MM.1S (cell line): ENCODE results near the gene TRIM14.
"Not testable (repeated sequence)": the region's sequence is repeated elsewhere in the genome, so short reads cannot be mapped to it uniquely, and the experiment has no call there.

ENCODE experiments used
- DNase-seq: peaks from one replicate; pipeline ENCODE4 v3.0.0-alpha.2; 2015
- H2AFZ ChIP-seq: fragments of 300-600 bp; sonication (generic); 2 replicates; pipeline ENCODE4 v1.6.0; 2016; ENCODE audit warnings: antibody characterized with exemption, low read length
- H3F3A ChIP-seq: fragments of 300-600 bp; sonication (generic); 2 replicates; pipeline ENCODE4 v1.6.1; 2016; ENCODE audit warnings: mild to moderate bottlenecking, antibody characterized with exemption, low read length, moderate library complexity, mixed read lengths; ENCODE audit not compliant: insufficient read depth
- H3K27ac ChIP-seq: fragments of 300-600 bp; sonication (generic); 2 replicates; pipeline ENCODE4 v1.5.1; 2016; ENCODE audit warnings: mild to moderate bottlenecking, low read length
- H3K27me3 ChIP-seq: fragments of 300-600 bp; sonication (generic); replicated peaks from 2 replicates; pipeline ENCODE4 v1.6.0; 2016; ENCODE audit warnings: low read length; ENCODE audit not compliant: insufficient read depth
- H3K36me3 ChIP-seq: fragments of 300-600 bp; sonication (generic); replicated peaks from 2 replicates; pipeline ENCODE4 v1.6.1; 2016; ENCODE audit warnings: mild to moderate bottlenecking, low read length, mixed read lengths; ENCODE audit not compliant: insufficient read depth
- H3K4me1 ChIP-seq: fragments of 300-600 bp; sonication (generic); 2 replicates; pipeline ENCODE4 v1.6.1; 2016; ENCODE audit warnings: low read length, mixed read lengths
- H3K4me2 ChIP-seq: fragments of 300-600 bp; sonication (generic); 2 replicates; pipeline ENCODE4 v1.6.0; 2016; ENCODE audit warnings: low read depth, low read length
- H3K4me3 ChIP-seq: fragments of 300-600 bp; sonication (generic); 2 replicates; pipeline ENCODE4 v1.5.1; 2016; ENCODE audit warnings: low read length, mixed read lengths
- H3K79me2 ChIP-seq: fragments of 300-600 bp; sonication (generic); 2 replicates; pipeline ENCODE4 v1.6.1; 2016; ENCODE audit warnings: mixed run types, low read length, mixed read lengths
- H3K9ac ChIP-seq: fragments of 300-600 bp; sonication (generic); 2 replicates; pipeline ENCODE4 v1.6.1; 2016; ENCODE audit warnings: low read length, mixed read lengths
- H3K9me2 ChIP-seq: fragments of 300-600 bp; sonication (generic); replicated peaks from 2 replicates; pipeline ENCODE4 v1.6.1; 2016; ENCODE audit warnings: mild to moderate bottlenecking, low read length, mixed read lengths; ENCODE audit not compliant: insufficient read depth
- H3K9me3 ChIP-seq: fragments of 300-600 bp; sonication (generic); replicated peaks from 2 replicates; pipeline ENCODE4 v1.6.1; 2016; ENCODE audit warnings: mild to moderate bottlenecking, low read length, mixed read lengths; ENCODE audit not compliant: insufficient read depth
- H4K20me1 ChIP-seq: fragments of 300-600 bp; sonication (generic); 2 replicates; pipeline ENCODE4 v1.6.1; 2016; ENCODE audit warnings: mild to moderate bottlenecking, low read length, moderate library complexity, mixed read lengths; ENCODE audit not compliant: insufficient read depth
- CTCF ChIP-seq: fragments of 300-600 bp; sonication (generic); IDR thresholded peaks from 2 replicates; pipeline ENCODE4 v1.5.1; 2016; ENCODE audit warnings: antibody characterized with exemption, low read length, mixed read lengths
- EZH2 ChIP-seq: fragments of 300-600 bp; sonication (generic); optimal IDR thresholded peaks from 2 replicates; pipeline ENCODE3; 2017; ENCODE audit warnings: low read depth, mild to moderate bottlenecking, antibody characterized with exemption, low read length, mixed read lengths
- EZH2phosphoT487 ChIP-seq: fragments of 300-600 bp; sonication (generic); IDR thresholded peaks from 2 replicates; pipeline ENCODE4 v1.6.1; 2018; ENCODE audit warnings: antibody characterized with exemption, low read length

TRIM14 gene

GRCh38 chr9:98080326-98080725 lies 38.7 kb downstream of the TRIM14 start:
- Histone ChIP-seq H3K36me3 (peaks cover 7% of the 10 kb centered on the region), H3K4me2 (no peak overlapping the region)
- TF ChIP-seq EZH2phosphoT487 = no peak
- no peak for TF ChIP-seq CTCF
- no peak for TF ChIP-seq EZH2

GRCh38 chr9:98078895-98079294 lies 40.1 kb downstream of the TRIM14 start:
- Histone ChIP-seq H3K9me3 (no peaks in the 10 kb centered on the region), H3K9ac (no peak overlapping the region), H3K9me2 (no peaks in the 10 kb centered on the region), H2AFZ (no peak overlapping the region), H3K4me2 (no peak overlapping the region), H3K79me2 (peaks cover 22% of the 10 kb centered on the region), H3K4me3 (no peak overlapping the region), H3F3A (no peaks in the 10 kb centered on the region), H3K36me3 (peaks cover 7% of the 10 kb centered on the region), H3K27me3 (no peaks in the 10 kb centered on the region), H3K4me1 (no peaks in the 10 kb centered on the region), H4K20me1 (no peaks in the 10 kb centered on the region), H3K27ac (no peak overlapping the region)
- no peak for DNase-seq
- no peak for TF ChIP-seq EZH2phosphoT487

More at GRCh38 chr9:98080326-98080725, 38.7 kb downstream of the TRIM14 start:
- no peaks in the 10 kb centered on the region for H3K4me1 ChIP-seq
- H2AFZ ChIP-seq = no peak overlapping the region
- H3K79me2 ChIP-seq = peaks cover 9% of the 10 kb centered on the region; the same call in 1 of the 2 replicates
- H3K9me3 ChIP-seq = no peaks in the 10 kb centered on the region
- H4K20me1 ChIP-seq = no peaks in the 10 kb centered on the region
- DNase-seq = no peak
- no peaks in the 10 kb centered on the region for H3K27me3 ChIP-seq
- H3K9ac ChIP-seq = no peak overlapping the region
- no peaks in the 10 kb centered on the region for H3K9me2 ChIP-seq
- no peak overlapping the region for H3K27ac ChIP-seq
- H3K4me3 ChIP-seq = no peak overlapping the region
- no peaks in the 10 kb centered on the region for H3F3A ChIP-seq

GRCh38 chr9:98076514-98076890 lies 42.5 kb downstream of the TRIM14 start:
- not testable (repeated sequence) for H3K27me3 ChIP-seq, H3K27ac ChIP-seq, H3K9me3 ChIP-seq, H3K4me2 ChIP-seq, H2AFZ ChIP-seq, H3K9ac ChIP-seq, H3K36me3 ChIP-seq, H4K20me1 ChIP-seq, DNase-seq, H3F3A ChIP-seq, H3K9me2 ChIP-seq, H3K4me1 ChIP-seq, H3K4me3 ChIP-seq
- peaks cover 40% of the 10 kb centered on the region for H3K79me2 ChIP-seq

GRCh38 chr9:98075332-98075805 lies 43.7 kb downstream of the TRIM14 start:
- Histone ChIP-seq H3K9me2 (no peaks in the 10 kb centered on the region), H3F3A (no peaks in the 10 kb centered on the region), H3K9me3 (no peaks in the 10 kb centered on the region), H3K4me3 (no peak overlapping the region), H2AFZ (no peak overlapping the region), H3K4me1 (no peaks in the 10 kb centered on the region), H3K27me3 (no peaks in the 10 kb centered on the region), H3K79me2 (peaks cover 50% of the 10 kb centered on the region), H3K27ac (no peak overlapping the region), H3K4me2 (no peak overlapping the region), H3K36me3 (no peaks in the 10 kb centered on the region), H3K9ac (no peak overlapping the region), H4K20me1 (no peaks in the 10 kb centered on the region)
- no peak for DNase-seq
- TF ChIP-seq EZH2 (no peak), EZH2phosphoT487 (no peak), CTCF (no peak)
